GM18951 (cell line): ENCODE results near the gene GTF2F1.

Experiments used
- POLR2A ChIP-seq: IDR thresholded peaks from 4 replicates; pipeline ENCODE4 v1.6.1; 2011; ENCODE audit warnings: mild to moderate bottlenecking; ENCODE audit not compliant: insufficient read length, insufficient read depth; ENCODE audit errors: extremely low read depth
- in situ Hi-C: fragments of 300-500 bp; cut with MboI; formaldehyde crosslinking; loops from one replicate; pipeline ENCODE4 v1.12.0; 2022; ENCODE audit warnings: low sequenced_read_pairs, mixed read lengths, inconsistent platforms; ENCODE audit not compliant: unreplicated experiment

The GTF2F1 gene

DNA sequence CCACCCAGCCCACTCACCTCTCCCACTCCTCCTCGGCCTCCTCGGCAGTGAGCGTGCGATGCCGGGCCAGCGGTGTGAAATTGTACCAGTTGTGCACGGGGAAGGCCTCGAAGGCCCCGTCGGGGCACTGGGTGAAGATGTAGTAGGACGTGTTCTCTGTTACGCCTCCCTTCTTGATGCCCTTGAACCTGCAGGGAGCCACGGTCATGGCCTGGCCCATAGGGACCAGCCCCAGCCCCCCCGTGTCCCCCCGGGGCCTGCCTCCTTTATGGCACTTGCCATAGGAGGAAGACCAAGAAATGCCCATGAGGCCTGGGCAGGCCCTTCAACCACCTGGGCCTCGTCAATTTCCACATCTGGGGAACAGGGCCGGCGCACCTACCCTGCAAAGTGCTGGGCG lies 5.6 kb downstream of the GTF2F1 start:
- TF ChIP-seq POLR2A, result no peak
- in situ Hi-C loops, result no loop called here

DNA sequence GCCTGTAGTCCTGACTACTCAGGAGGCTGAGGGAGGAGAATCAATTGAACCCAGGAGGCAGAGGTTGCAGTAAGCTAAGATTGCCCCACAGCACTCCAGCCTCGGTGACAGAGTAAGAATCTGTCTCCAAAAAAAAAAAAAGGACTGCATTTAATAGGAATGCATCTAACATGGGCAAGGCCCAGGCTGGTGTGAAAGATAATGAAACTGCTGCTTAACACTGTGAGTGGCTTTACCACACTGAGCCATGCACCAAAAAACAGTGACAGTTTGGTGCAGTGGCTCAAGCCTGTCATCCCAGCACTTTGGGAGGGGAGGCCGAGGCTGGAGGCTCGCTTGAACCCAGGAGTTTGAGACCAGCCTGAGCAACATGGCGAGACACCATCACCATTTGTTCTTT lies 8.6 kb downstream of the GTF2F1 start:
- in situ Hi-C loops, result no loop called here
- no peak for TF ChIP-seq POLR2A

DNA sequence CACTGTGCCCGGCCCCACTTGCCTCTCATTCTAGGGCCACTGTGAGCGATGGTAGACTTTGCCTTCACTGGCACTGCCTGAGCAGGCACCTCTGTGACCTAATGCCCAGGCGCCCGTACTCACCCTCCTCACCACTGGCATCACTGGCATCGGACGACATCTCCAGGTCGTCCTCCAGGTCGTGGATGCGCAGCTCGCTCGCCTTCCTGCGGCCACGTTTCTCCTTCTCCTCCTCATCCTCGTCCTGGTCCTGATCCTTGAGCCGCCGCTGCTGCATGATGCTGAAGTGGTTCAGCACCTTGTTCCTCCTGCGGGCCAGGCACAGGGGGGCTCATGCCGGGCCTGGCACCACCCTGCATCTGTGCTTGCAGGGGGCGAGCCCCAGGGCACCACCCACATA lies 9.8 kb downstream of the GTF2F1 start:
- in situ Hi-C loops, result no loop called here
- no peak for TF ChIP-seq POLR2A

- in situ Hi-C loops, result no loop called here
- TF ChIP-seq POLR2A, result no peak
Observed at GRCh38 chr19:6381030-6381750, 11.8 kb downstream of the GTF2F1 start.

DNA sequence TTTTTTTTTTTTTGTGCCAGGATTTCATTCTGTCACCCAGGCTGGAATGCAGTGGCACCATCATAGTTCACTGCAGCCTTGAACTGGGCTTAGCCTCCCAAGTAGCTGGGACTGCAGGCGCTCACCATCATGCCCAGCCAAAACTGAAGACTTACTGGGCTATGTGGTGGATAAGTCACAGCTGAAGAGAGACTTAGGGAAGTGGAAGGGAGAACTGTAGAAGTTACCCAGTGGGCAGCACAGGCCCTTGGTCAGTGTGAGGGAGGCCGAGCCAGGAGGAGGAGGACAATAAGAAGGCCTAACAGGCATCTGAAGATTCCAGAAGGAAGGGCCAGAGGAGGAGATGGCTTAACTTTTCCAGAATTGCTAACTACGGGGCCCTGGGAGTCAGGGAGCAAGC lies 13.2 kb downstream of the GTF2F1 start:
- in situ Hi-C loops, result no loop called here
- TF ChIP-seq POLR2A, result no peak

DNA sequence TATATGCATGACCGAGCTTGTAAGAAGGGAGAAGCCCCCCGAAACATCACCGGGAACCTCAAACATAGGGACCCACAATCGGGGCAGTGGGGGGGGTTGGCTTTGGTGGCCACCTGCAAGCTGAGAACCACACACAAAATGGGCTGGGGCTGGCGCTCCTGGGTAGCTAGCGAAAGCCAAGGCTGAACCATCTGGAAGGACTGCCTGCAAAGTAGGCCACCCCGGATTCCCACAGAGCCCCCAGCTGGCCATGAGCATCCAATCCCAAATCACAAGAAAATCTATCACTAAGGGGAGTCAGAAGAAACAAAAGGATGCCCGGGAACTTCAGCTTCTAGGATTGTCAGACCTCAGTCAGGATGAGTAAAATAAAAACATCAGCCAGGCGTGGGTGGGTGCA lies 14.5 kb downstream of the GTF2F1 start:
- no peak for TF ChIP-seq POLR2A
- in situ Hi-C loops, result no loop called here

DNA sequence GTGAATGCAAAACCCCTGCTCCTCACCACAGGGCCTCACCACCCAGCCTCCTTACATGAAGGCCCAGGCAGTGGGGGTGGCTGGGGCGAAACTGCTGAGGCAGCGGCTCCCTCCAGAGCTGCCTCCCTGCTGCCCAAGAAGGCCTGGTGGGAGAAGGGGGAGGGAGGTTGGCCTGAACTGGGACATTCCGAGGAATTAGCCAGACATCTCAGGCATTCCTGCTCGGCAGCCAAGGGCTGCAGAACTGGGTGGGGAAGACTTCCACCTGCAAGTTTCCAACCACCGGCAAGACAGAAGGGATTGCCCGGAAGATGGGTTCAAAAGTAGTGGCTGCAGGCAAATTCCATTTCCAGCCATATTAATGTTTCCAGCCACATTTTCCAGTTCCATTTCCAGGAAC lies 14.9 kb downstream of the GTF2F1 start:
- no peak for TF ChIP-seq POLR2A
- in situ Hi-C loops, result no loop called here

DNA sequence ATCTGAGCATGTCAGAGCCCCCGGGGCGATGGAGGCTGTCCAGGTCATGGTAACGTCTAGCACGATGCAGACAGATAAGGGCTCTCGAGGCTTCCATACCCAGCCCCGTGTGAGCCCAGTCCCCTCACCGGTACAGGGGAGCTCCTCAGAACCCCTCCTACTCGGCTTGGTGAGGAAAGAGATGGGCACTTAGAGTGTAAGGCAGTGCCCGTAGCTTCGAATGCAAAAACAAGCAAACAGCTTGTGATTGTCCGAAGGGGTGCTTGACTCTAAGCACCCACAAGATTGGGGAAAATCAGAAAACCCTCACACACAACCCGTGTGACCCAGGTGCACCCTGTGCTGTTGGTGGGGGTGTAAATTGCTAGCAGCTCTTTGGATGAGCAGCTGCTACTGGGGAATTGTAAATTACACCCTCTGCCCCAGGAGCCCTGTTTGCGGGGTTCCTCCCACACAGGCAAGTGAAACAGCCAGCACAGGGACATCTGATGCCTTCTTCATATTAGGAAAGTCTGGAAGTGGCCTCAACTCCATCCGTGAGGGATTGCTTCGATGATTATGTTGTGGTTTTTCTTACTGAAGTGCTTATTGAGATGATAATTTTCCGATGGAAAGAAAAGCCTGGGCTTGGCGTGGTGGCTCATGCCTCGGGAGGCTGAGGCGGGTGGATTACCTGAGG lies 16.3 kb downstream of the GTF2F1 start:
- no peak for TF ChIP-seq POLR2A
- in situ Hi-C loops, result no loop called here

GRCh38 chr19:6375411-6376010 lies 17.5 kb downstream of the GTF2F1 start, which contains the start of gene PSPN:
Gene PSPN (minus strand): TSS chr19:6375933. CDS start chr19:6375849, 84 bp downstream.
- in situ Hi-C loops, result no loop called here
- no peak for TF ChIP-seq POLR2A

DNA sequence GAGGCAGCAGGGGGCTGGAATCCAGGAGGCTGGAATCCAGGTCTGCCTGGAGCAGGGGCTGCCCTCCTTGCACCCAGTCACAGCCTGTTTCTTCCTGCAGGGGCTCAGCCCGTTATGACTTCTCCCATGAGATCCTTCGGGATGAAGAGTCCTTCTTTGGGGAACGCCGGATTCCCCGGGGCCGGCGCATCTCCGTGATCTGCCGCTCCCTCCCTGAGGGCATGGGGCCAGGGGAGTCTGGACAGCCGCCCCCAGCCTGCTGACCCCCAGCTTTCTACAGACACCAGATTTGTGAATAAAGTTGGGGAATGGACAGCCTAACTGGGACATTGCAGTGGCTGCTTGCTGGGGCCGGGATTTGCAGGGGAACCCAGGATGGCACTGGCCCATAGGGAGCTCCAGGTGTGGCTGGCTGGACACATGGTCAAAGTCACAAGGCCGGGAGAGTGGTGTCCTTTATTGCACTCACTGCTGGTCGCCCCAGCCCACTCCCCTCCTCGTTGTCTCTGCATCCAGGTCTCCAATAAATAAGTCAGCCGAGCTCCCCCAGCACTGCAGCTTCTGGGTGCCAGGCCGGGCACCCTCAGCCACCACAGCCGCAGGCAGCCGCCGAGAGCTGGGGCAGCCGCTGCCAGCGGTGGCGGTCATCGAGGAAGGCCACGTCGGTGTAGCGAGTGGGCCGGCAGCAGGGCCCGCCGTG lies 18.1 kb downstream of the GTF2F1 start:
- in situ Hi-C loops, result no loop called here
- TF ChIP-seq POLR2A, result no peak

DNA sequence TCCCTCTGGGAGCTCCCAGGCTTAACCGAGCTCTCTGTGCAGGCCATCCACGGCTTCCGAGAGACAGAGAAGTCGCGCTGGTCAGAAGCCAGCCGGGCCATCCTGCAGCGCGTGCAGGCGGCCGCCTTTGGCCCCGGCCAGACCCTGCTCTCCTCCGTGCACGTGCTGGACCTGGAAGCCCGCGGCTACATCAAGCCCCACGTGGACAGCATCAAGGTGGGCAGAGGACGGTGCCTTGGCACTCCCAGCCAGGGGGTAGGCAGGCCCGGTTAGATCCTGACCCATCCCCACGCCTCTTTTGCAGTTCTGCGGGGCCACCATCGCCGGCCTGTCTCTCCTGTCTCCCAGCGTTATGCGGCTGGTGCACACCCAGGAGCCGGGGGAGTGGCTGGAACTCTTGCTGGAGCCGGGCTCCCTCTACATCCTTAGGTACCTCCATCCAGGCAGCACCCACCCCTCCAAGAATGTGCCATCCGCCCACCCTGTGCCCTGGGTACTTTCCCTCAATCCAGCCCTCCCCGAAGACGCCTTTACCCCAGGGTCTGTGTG lies 18.7 kb downstream of the GTF2F1 start:
- in situ Hi-C loops, result no loop called here
- TF ChIP-seq POLR2A, result no peak

GRCh38 chr19:6373813-6374108 lies 19.2 kb downstream of the GTF2F1 start:
- no peak for TF ChIP-seq POLR2A
- in situ Hi-C loops, result no loop called here

- in situ Hi-C loops, result no loop called here
- TF ChIP-seq POLR2A, result no peak
Observed at GRCh38 chr19:6373096-6373812, 19.7 kb downstream of the GTF2F1 start.
